ENCODE data around the gene CIB1.

Gene CIB1

DNA sequence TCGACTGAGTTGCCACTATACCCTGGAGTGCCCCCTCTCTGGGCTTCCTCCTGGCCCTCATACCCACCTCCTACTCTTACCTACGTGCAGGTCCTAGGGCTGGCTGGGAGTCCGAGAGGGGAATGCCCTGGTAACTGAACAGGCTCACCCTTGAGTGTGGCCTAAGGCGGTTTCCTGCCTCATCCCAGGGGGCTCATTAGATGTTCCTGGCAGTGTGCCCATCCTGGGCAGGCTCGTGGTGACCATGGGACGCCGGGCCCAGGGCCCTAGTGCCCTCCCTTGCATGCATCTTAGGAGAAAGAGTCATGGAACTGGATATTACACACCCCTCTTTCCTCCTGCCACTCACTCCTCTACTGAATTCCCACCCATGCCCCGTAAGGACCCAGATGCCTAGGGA is 29.8 kb downstream of the CIB1 start:
- Mint-ChIP-seq H3K9me3 (no peaks in the 10 kb centered on the region), H3K27me3 (ENCODE audit: low read depth) (peaks cover 6% of the 10 kb centered on the region), H3K27ac (no peak overlapping the region), H3K36me3 (ENCODE audit: low read depth) (peaks cover 3% of the 10 kb centered on the region), H3K4me1 (ENCODE audit: low read depth) (peaks cover 13% of the 10 kb centered on the region), H3K4me3 (no peak overlapping the region)
- DNase-seq (ENCODE audit: low spot score): no peak

DNA sequence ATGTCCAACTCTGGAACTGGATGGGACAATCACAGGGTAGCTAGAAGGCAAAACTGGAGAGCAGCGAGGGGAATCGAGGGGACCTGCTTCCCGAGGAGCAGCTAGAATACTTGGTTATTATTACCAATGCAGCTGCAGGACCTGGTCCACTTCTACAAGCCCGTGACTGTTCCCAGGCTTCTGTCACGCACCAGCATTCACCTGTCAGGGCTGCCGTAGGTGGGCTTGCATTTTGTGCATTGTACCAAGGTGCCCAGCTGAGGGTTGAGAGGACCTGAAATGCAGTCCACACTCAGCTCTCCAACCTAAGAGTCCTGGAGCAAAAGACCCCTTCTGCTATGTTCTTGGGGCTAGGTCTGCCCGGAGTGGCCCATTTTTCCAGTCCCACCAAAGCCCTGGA is 30.3 kb downstream of the CIB1 start:
- DNase-seq (ENCODE audit: low spot score): no peak
- H3K9me3 Mint-ChIP-seq: no peaks in the 10 kb centered on the region
- no peak overlapping the region for H3K4me3 Mint-ChIP-seq
- H3K36me3 Mint-ChIP-seq (ENCODE audit: low read depth): peaks cover 2% of the 10 kb centered on the region
- H3K27me3 Mint-ChIP-seq (ENCODE audit: low read depth): peaks cover 6% of the 10 kb centered on the region
- peaks cover 13% of the 10 kb centered on the region for H3K4me1 Mint-ChIP-seq (ENCODE audit: low read depth)
- no peak overlapping the region for H3K27ac Mint-ChIP-seq

DNA sequence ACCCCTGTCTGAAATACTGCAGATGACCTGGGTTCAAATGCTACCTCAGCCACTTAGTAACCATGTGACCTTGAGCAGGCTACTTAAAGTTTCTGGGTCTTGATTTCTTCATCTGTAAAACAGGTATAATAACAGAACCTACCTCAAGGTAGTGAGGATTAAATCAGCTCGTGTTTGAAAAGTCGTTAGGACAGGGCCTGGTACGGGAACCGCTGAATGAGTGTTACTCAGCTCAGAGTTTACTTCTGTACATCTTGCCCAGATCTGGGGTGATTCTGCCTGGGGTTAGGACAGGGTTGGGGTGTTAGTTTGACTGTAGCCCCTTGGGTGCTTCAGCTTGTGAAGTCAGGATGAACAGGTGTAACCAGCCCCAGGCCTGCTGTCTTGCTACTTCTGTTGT is 30.8 kb downstream of the CIB1 start:
- peaks cover 17% of the 10 kb centered on the region for H3K4me1 Mint-ChIP-seq (ENCODE audit: low read depth)
- H3K27ac Mint-ChIP-seq: no peak overlapping the region
- peaks cover 6% of the 10 kb centered on the region for H3K27me3 Mint-ChIP-seq (ENCODE audit: low read depth)
- no peaks in the 10 kb centered on the region for H3K9me3 Mint-ChIP-seq
- H3K4me3 Mint-ChIP-seq: peak overlapping the region; percentile 83
- no peak for DNase-seq (ENCODE audit: low spot score)
- peaks cover 2% of the 10 kb centered on the region for H3K36me3 Mint-ChIP-seq (ENCODE audit: low read depth)

GRCh38 chr15:90201944-90202375 is 31.8 kb downstream of the CIB1 start:
- Mint-ChIP-seq H3K27me3 (ENCODE audit: low read depth) (peaks cover 6% of the 10 kb centered on the region), H3K4me1 (ENCODE audit: low read depth) (peaks cover 17% of the 10 kb centered on the region), H3K27ac (peak overlapping the region; percentile 36), H3K4me3 (peak overlapping the region; percentile 83), H3K36me3 (ENCODE audit: low read depth) (peaks cover 2% of the 10 kb centered on the region), H3K9me3 (no peaks in the 10 kb centered on the region)
- no peak for DNase-seq (ENCODE audit: low spot score)

DNA sequence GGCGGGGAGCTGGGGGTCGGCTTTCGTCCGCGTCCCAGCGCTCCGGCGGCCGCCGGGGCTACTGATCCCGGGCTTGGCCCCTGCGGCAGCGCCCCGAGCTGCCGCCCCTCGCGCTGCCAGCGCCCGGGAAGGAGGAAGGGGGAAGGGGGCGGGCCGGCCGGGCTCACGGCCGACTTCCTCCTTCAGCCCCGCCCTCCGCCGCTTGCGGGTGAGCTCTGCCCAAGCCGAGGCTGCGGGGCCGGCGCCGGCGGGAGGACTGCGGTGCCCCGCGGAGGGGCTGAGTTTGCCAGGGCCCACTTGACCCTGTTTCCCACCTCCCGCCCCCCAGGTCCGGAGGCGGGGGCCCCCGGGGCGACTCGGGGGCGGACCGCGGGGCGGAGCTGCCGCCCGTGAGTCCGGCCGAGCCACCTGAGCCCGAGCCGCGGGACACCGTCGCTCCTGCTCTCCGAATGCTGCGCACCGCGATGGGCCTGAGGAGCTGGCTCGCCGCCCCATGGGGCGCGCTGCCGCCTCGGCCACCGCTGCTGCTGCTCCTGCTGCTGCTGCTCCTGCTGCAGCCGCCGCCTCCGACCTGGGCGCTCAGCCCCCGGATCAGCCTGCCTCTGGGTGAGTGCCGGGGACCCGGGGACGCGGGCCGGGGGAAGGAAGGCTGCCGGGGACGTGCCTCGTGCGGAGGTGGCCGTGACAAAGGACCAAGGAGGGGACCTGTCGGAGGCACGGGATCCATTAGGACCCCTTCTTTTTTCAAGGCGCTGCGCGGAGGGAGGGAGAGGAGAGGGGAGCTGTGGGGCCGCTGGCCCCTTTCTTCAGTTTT is 32.4 kb downstream of the CIB1 start, which contains the start of gene SEMA4B:
SEMA4B (plus strand) TSS at position 201 of the 814 bp plus-strand sequence; CDS start at position 450, 249 bp downstream.
- peak; percentile 73 for DNase-seq (ENCODE audit: low spot score)
- Mint-ChIP-seq H3K27me3 (ENCODE audit: low read depth) (peaks cover 6% of the 10 kb centered on the region), H3K4me3 (peak within 1 kb of the TSS; percentile 86), H3K4me1 (ENCODE audit: low read depth) (peaks cover 19% of the 10 kb centered on the region), H3K27ac (peak within 1 kb of the TSS; percentile 70), H3K9me3 (no peaks in the 10 kb centered on the region), H3K36me3 (ENCODE audit: low read depth) (peaks cover 2% of the 10 kb centered on the region)

GRCh38 chr15:90200534-90201129 is 33.1 kb downstream of the CIB1 start:
- no peak for DNase-seq (ENCODE audit: low spot score)
- Mint-ChIP-seq H3K36me3 (ENCODE audit: low read depth) (peaks cover 2% of the 10 kb centered on the region), H3K27ac (peak overlapping the region; percentile 70), H3K27me3 (ENCODE audit: low read depth) (peaks cover 6% of the 10 kb centered on the region), H3K9me3 (no peaks in the 10 kb centered on the region), H3K4me1 (ENCODE audit: low read depth) (peaks cover 19% of the 10 kb centered on the region), H3K4me3 (peak overlapping the region; percentile 86)

DNA sequence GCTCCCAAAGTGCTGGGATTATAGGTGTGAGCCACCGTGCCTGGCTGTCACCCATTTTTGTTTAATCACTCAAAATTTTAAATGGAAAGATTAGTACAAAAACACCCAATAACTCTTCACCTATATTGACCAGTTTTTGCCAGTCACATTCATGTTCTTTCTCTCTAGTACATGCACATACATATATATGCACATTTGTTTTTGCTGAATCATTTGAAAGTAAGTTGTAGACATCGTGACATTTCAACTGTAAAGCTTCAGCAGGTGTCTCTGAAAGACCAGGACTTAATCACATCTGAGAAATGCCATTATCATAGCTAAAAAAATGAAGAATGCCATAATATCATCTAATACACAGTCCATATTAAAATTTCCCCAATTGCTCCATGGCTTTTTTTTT is 39.1 kb downstream of the CIB1 start:
- Mint-ChIP-seq H3K4me3 (no peak overlapping the region), H3K9me3 (no peaks in the 10 kb centered on the region), H3K27me3 (ENCODE audit: low read depth) (peaks cover 2% of the 10 kb centered on the region), H3K27ac (no peak overlapping the region), H3K4me1 (ENCODE audit: low read depth) (peaks cover 33% of the 10 kb centered on the region), H3K36me3 (ENCODE audit: low read depth) (peaks cover 5% of the 10 kb centered on the region)
- DNase-seq (ENCODE audit: low spot score): no peak

- no peak for DNase-seq (ENCODE audit: low spot score)
- Mint-ChIP-seq H3K27me3 (ENCODE audit: low read depth) (no peaks in the 10 kb centered on the region), H3K36me3 (ENCODE audit: low read depth) (peaks cover 3% of the 10 kb centered on the region), H3K27ac (peak overlapping the region; percentile 72), H3K4me1 (ENCODE audit: low read depth) (peaks cover 28% of the 10 kb centered on the region), H3K4me3 (peak overlapping the region; percentile 65), H3K9me3 (no peaks in the 10 kb centered on the region)
Measured at GRCh38 chr15:90192961-90193786, 40.6 kb downstream of the CIB1 start.

DNA sequence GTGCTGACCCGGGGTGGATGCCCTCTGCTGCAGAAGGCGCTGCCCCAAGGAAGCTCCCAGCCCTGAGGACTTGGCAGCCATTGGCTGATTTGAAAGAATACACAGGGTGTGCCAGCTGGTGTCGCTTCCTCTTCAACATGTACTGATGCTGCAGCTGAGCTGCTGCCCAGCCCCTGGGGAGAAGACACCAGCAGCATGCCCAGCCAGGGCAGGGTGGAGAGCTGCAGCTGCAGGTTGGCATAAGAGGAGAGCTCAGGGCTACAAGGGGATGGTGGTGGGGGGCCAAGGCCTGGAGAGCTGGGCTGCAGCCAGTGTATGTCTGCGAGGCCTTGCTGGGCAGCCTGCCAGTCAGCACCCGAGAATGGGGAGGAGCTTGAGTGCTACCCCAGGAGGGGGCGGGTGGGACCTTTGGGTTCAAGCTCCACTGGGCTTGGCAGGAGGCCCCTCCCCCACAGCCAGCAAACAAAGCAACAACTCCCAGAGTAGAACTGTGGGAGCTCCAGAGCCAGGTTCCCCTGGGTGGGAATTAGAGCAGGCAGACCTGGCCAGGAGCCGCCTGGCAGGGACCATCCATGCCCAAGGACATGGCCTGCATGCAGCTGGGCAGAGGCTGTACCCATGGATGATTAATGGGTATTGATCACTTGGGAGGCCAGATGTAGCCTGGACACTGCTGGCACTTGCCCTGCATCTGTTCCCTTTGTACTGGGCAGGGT is 41.8 kb downstream of the CIB1 start:
- H3K27me3 Mint-ChIP-seq (ENCODE audit: low read depth): no peaks in the 10 kb centered on the region
- H3K36me3 Mint-ChIP-seq (ENCODE audit: low read depth): peaks cover 3% of the 10 kb centered on the region
- peak overlapping the region; percentile 82 for H3K4me3 Mint-ChIP-seq
- peaks cover 29% of the 10 kb centered on the region for H3K4me1 Mint-ChIP-seq (ENCODE audit: low read depth)
- H3K27ac Mint-ChIP-seq: peak overlapping the region; percentile 80
- DNase-seq (ENCODE audit: low spot score): peak; percentile 12
- no peaks in the 10 kb centered on the region for H3K9me3 Mint-ChIP-seq

DNA sequence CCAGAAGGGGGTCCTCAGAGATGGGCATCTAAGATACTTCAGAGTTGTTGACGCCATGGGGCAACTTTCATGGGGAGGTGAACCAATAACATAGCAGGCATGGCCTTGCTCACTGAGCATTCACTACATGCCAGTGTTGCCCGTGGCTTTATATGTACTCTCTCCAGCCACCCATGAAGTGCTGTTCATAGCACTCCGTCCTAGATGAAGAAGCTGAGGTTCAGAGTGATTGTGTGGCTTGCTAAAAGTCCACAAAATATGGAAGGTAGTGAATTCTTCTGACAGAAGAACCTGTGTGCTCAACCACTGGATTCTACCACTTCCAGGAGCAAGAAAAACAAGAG is 42.4 kb downstream of the CIB1 start:
- no peak overlapping the region for H3K27ac Mint-ChIP-seq
- peak overlapping the region; percentile 82 for H3K4me3 Mint-ChIP-seq

GRCh38 chr15:90190606-90191343 is 43.0 kb downstream of the CIB1 start:
- no peaks in the 10 kb centered on the region for H3K9me3 Mint-ChIP-seq
- no peak for DNase-seq (ENCODE audit: low spot score)
- no peaks in the 10 kb centered on the region for H3K27me3 Mint-ChIP-seq (ENCODE audit: low read depth)
- no peak overlapping the region for H3K4me3 Mint-ChIP-seq
- peaks cover 27% of the 10 kb centered on the region for H3K4me1 Mint-ChIP-seq (ENCODE audit: low read depth)
- H3K36me3 Mint-ChIP-seq (ENCODE audit: low read depth): peaks cover 3% of the 10 kb centered on the region
- H3K27ac Mint-ChIP-seq: peak overlapping the region; percentile 26

More for the DNA sequence above, 42.4 kb downstream of the CIB1 start:
- Mint-ChIP-seq H3K4me1 (ENCODE audit: low read depth) (peaks cover 27% of the 10 kb centered on the region), H3K27me3 (ENCODE audit: low read depth) (no peaks in the 10 kb centered on the region), H3K9me3 (no peaks in the 10 kb centered on the region), H3K36me3 (ENCODE audit: low read depth) (peaks cover 3% of the 10 kb centered on the region)
- no peak for DNase-seq (ENCODE audit: low spot score)

DNA sequence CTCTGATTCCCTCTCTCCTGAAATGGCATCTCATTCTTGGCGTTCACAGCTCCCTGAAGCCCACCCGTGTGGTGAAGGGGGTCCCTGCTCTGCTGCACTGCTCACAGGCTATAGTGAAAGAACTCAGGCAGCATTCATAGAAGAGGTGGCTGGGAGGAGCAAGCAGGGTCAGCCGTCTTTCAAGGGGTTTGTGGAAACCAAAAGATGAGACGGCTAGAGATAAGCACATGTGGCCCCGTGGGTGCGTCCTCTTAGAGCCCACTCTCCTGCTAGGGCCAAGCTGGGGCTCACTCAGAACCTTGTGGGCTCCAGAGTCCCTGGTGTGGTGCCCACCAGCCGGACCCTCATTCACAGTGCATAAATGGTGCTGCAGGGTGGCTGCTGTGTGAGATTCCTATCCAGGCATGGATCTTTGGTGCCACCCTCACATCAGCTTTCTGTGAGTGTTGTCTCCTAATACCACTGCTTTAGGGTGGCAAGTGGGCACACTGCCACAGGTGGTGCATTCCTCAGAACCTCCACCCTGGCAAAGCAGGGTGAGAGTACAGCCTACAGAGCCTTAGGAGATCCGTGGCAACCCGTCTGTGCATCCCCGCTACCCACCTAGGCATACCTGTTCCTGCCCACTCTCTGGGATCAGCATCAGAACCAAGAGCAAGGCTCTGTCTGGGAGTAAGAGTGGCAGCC is 43.8 kb downstream of the CIB1 start:
- peaks cover 6% of the 10 kb centered on the region for H3K36me3 Mint-ChIP-seq (ENCODE audit: low read depth)
- no peak for DNase-seq (ENCODE audit: low spot score)
- H3K9me3 Mint-ChIP-seq: no peaks in the 10 kb centered on the region
- H3K27me3 Mint-ChIP-seq (ENCODE audit: low read depth): no peaks in the 10 kb centered on the region
- peaks cover 31% of the 10 kb centered on the region for H3K4me1 Mint-ChIP-seq (ENCODE audit: low read depth)
- H3K4me3 Mint-ChIP-seq: no peak overlapping the region
- H3K27ac Mint-ChIP-seq: peak overlapping the region; percentile 26

Data from T-helper 2 cell treated with Interferon-gamma antibody and Interleukin-4, amounts not matched to agents 5 μg/mL and 100 μg/mL, for 36 hours (primary cell).